ENCODE results near the gene SCNN1B.
"Not testable (repeated sequence)": the region's sequence is repeated elsewhere in the genome, so short reads cannot be mapped to it uniquely, and the experiment has no call there.

Gene SCNN1B

DNA sequence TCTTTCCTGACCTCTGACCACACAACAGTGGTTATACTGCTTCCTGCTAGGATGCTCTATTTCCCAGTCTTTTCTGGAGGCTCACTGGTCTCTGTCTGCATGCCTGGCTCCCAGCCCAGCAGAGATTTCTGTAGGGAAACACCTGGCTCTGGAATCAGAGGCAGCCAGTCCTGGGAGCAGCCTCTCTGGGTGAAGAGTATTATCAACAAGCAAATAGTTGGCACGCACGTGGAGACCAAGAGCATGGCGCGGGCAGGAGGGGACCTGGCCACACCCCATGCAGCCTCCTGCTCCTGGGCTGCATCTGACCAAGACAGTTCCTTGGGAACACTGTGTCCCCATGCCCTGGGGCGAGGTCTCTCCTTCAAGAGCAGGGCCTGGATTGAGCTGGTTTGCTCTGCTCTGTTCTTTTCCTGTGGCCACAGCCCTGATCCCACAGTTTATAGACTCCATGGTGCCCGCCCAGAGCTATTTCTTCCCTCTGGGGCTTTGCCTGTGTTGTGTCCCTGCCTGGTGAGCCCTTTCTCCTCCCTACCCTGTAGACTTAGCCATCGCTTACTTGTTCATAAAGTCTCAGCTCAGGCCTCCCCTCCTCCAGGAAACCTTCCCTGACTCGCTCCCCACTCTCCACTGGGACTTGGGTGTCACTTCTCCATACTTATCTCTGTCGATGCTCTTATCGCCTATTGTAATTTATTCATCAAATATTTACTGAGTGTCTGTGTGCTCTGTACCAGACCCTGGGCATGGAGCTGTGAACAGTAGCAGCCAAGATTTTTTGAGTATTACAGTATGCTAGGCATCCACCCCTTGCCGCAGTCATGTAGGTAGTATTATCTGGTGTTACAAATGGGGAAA, 60.6 kb downstream of the SCNN1B start:
- no peaks in the 10 kb centered on the region for H3K36me3 ChIP-seq (ENCODE audit: control insufficient read depth in 5 of 5, insufficient read depth in 5 of 5, low read length in 5 of 5)
- no peak overlapping the region for H3K4me3 ChIP-seq (ENCODE audit: low read depth in 1 of 5, low read length in 5 of 5)
- H3K9me3 ChIP-seq (ENCODE audit: control insufficient read depth in 5 of 5, low read length in 5 of 5) = no peaks in the 10 kb centered on the region
- H3K27ac ChIP-seq (ENCODE audit: low read depth, low read length) = no peak overlapping the region
- H3K4me1 ChIP-seq (ENCODE audit: control insufficient read depth in 5 of 5, insufficient read depth in 5 of 5, low read length in 5 of 5) = peaks cover 0 to 25% (median 2%) of the 10 kb centered on the region in 5 donors
- no peak overlapping the region for H3K9ac ChIP-seq (ENCODE audit: low read length in 5 of 5)
- peaks cover 0 to 7% (median 0%) of the 10 kb centered on the region in 5 donors for H3K27me3 ChIP-seq (ENCODE audit: control insufficient read depth in 5 of 5, insufficient read depth in 4 of 5, low read length in 5 of 5)

GRCh38 chr16:23365602-23366240, 63.6 kb downstream of the SCNN1B start:
- H3K4me3 ChIP-seq (ENCODE audit: low read depth in 1 of 5, low read length in 5 of 5) = no peak overlapping the region
- H3K4me1 ChIP-seq (ENCODE audit: control insufficient read depth in 5 of 5, insufficient read depth in 5 of 5, low read length in 5 of 5) = peaks cover 0 to 22% (median 0%) of the 10 kb centered on the region in 5 donors
- H3K9me3 ChIP-seq (ENCODE audit: control insufficient read depth in 5 of 5, low read length in 5 of 5) = no peaks in the 10 kb centered on the region
- H3K36me3 ChIP-seq (ENCODE audit: control insufficient read depth in 5 of 5, insufficient read depth in 5 of 5, low read length in 5 of 5) = no peaks in the 10 kb centered on the region
- no peak overlapping the region for H3K27ac ChIP-seq (ENCODE audit: low read depth, low read length)
- peaks cover 0 to 2% (median 0%) of the 10 kb centered on the region in 5 donors for H3K27me3 ChIP-seq (ENCODE audit: control insufficient read depth in 5 of 5, insufficient read depth in 4 of 5, low read length in 5 of 5)
- no peak overlapping the region for H3K9ac ChIP-seq (ENCODE audit: low read length in 5 of 5)

DNA sequence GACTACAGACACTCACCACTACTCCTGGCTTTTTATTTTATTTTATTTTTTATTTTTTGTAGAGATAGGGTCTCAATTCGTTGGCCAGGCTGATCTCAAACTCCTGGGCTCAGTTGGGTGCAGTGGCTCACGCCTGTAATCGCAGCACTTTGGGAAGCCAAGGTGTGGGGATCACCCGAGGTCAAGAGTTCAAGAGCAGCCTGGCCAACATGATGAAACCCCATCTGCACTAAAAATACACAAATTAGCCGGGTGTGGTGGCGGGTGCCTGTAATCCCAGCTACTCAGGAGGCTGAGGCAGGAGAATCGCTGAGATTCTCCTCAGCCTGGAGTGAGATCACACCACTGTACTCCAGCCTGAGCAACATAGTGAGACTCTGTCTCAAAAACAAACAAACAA, 64.2 kb downstream of the SCNN1B start:
- not testable (repeated sequence) for H3K9me3 ChIP-seq (ENCODE audit: control insufficient read depth in 5 of 5, low read length in 5 of 5); H3K9ac ChIP-seq (ENCODE audit: low read length in 5 of 5); H3K36me3 ChIP-seq (ENCODE audit: control insufficient read depth in 5 of 5, insufficient read depth in 5 of 5, low read length in 5 of 5); H3K27ac ChIP-seq (ENCODE audit: low read depth, low read length); H3K4me3 ChIP-seq (ENCODE audit: low read depth in 1 of 5, low read length in 5 of 5); H3K27me3 ChIP-seq (ENCODE audit: control insufficient read depth in 5 of 5, insufficient read depth in 4 of 5, low read length in 5 of 5)
- peaks cover 0 to 22% (median 0%) of the 10 kb centered on the region in 5 donors for H3K4me1 ChIP-seq (ENCODE audit: control insufficient read depth in 5 of 5, insufficient read depth in 5 of 5, low read length in 5 of 5)

- Histone ChIP-seq H3K4me3 (ENCODE audit: low read depth in 1 of 5, low read length in 5 of 5) (no peak overlapping the region), H3K27ac (ENCODE audit: low read depth, low read length) (no peak overlapping the region), H3K4me1 (ENCODE audit: control insufficient read depth in 5 of 5, insufficient read depth in 5 of 5, low read length in 5 of 5) (peaks cover 0 to 16% (median 0%) of the 10 kb centered on the region in 5 donors), H3K9me3 (ENCODE audit: control insufficient read depth in 5 of 5, low read length in 5 of 5) (no peaks in the 10 kb centered on the region), H3K9ac (ENCODE audit: low read length in 5 of 5) (no peak overlapping the region), H3K36me3 (ENCODE audit: control insufficient read depth in 5 of 5, insufficient read depth in 5 of 5, low read length in 5 of 5) (no peaks in the 10 kb centered on the region), H3K27me3 (ENCODE audit: control insufficient read depth in 5 of 5, insufficient read depth in 4 of 5, low read length in 5 of 5) (peaks cover 0 to 6% (median 0%) of the 10 kb centered on the region in 5 donors)
Measured at GRCh38 chr16:23367564-23367963, 65.5 kb downstream of the SCNN1B start.

- H3K36me3 ChIP-seq (ENCODE audit: control insufficient read depth in 5 of 5, insufficient read depth in 5 of 5, low read length in 5 of 5) = no peaks in the 10 kb centered on the region
- H3K4me1 ChIP-seq (ENCODE audit: control insufficient read depth in 5 of 5, insufficient read depth in 5 of 5, low read length in 5 of 5) = peaks cover 0 to 12% (median 0%) of the 10 kb centered on the region in 5 donors
- no peaks in the 10 kb centered on the region for H3K9me3 ChIP-seq (ENCODE audit: control insufficient read depth in 5 of 5, low read length in 5 of 5)
- H3K27me3 ChIP-seq (ENCODE audit: control insufficient read depth in 5 of 5, insufficient read depth in 4 of 5, low read length in 5 of 5) = peaks cover 0 to 6% (median 0%) of the 10 kb centered on the region in 5 donors
- no peak overlapping the region for H3K27ac ChIP-seq (ENCODE audit: low read depth, low read length)
- no peak overlapping the region for H3K4me3 ChIP-seq (ENCODE audit: low read depth in 1 of 5, low read length in 5 of 5)
- H3K9ac ChIP-seq (ENCODE audit: low read length in 5 of 5) = no peak overlapping the region
Measured at GRCh38 chr16:23367988-23368387, 65.9 kb downstream of the SCNN1B start.

- H3K9ac ChIP-seq (ENCODE audit: low read length in 5 of 5) = no peak overlapping the region
- H3K27me3 ChIP-seq (ENCODE audit: control insufficient read depth in 5 of 5, insufficient read depth in 4 of 5, low read length in 5 of 5) = peaks cover 0 to 7% (median 0%) of the 10 kb centered on the region in 5 donors
- H3K4me1 ChIP-seq (ENCODE audit: control insufficient read depth in 5 of 5, insufficient read depth in 5 of 5, low read length in 5 of 5) = peaks cover 0 to 7% (median 0%) of the 10 kb centered on the region in 5 donors
- no peaks in the 10 kb centered on the region for H3K9me3 ChIP-seq (ENCODE audit: control insufficient read depth in 5 of 5, low read length in 5 of 5)
- no peak overlapping the region for H3K4me3 ChIP-seq (ENCODE audit: low read depth in 1 of 5, low read length in 5 of 5)
- H3K27ac ChIP-seq (ENCODE audit: low read depth, low read length) = no peak overlapping the region
- no peaks in the 10 kb centered on the region for H3K36me3 ChIP-seq (ENCODE audit: control insufficient read depth in 5 of 5, insufficient read depth in 5 of 5, low read length in 5 of 5)
Measured at GRCh38 chr16:23368469-23368868, 66.4 kb downstream of the SCNN1B start.

GRCh38 chr16:23369416-23369815, 67.3 kb downstream of the SCNN1B start:
- Histone ChIP-seq H3K9me3 (ENCODE audit: control insufficient read depth in 5 of 5, low read length in 5 of 5) (no peaks in the 10 kb centered on the region), H3K4me3 (ENCODE audit: low read depth in 1 of 5, low read length in 5 of 5) (no peak overlapping the region), H3K27me3 (ENCODE audit: control insufficient read depth in 5 of 5, insufficient read depth in 4 of 5, low read length in 5 of 5) (peaks cover 0 to 8% (median 0%) of the 10 kb centered on the region in 5 donors), H3K4me1 (ENCODE audit: control insufficient read depth in 5 of 5, insufficient read depth in 5 of 5, low read length in 5 of 5) (peaks cover 0 to 6% (median 0%) of the 10 kb centered on the region in 5 donors), H3K36me3 (ENCODE audit: control insufficient read depth in 5 of 5, insufficient read depth in 5 of 5, low read length in 5 of 5) (no peaks in the 10 kb centered on the region), H3K27ac (ENCODE audit: low read depth, low read length) (no peak overlapping the region), H3K9ac (ENCODE audit: low read length in 5 of 5) (no peak overlapping the region)

- H3K27ac ChIP-seq (ENCODE audit: low read depth, low read length) = no peak overlapping the region
- no peaks in the 10 kb centered on the region for H3K4me1 ChIP-seq (ENCODE audit: control insufficient read depth in 5 of 5, insufficient read depth in 5 of 5, low read length in 5 of 5)
- no peaks in the 10 kb centered on the region for H3K9me3 ChIP-seq (ENCODE audit: control insufficient read depth in 5 of 5, low read length in 5 of 5)
- peaks cover 0 to 3% (median 0%) of the 10 kb centered on the region in 5 donors for H3K36me3 ChIP-seq (ENCODE audit: control insufficient read depth in 5 of 5, insufficient read depth in 5 of 5, low read length in 5 of 5)
- no peak overlapping the region for H3K4me3 ChIP-seq (ENCODE audit: low read depth in 1 of 5, low read length in 5 of 5)
- H3K27me3 ChIP-seq (ENCODE audit: control insufficient read depth in 5 of 5, insufficient read depth in 4 of 5, low read length in 5 of 5) = peaks cover 0 to 10% (median 0%) of the 10 kb centered on the region in 5 donors
- no peak overlapping the region for H3K9ac ChIP-seq (ENCODE audit: low read length in 5 of 5)
Measured at GRCh38 chr16:23371368-23371767, 69.3 kb downstream of the SCNN1B start.

GRCh38 chr16:23373436-23374219, 71.5 kb downstream of the SCNN1B start:
- peaks cover 0 to 10% (median 0%) of the 10 kb centered on the region in 5 donors for H3K27me3 ChIP-seq (ENCODE audit: control insufficient read depth in 5 of 5, insufficient read depth in 4 of 5, low read length in 5 of 5)
- no peak overlapping the region for H3K4me3 ChIP-seq (ENCODE audit: low read depth in 1 of 5, low read length in 5 of 5)
- peaks cover 0 to 3% (median 0%) of the 10 kb centered on the region in 5 donors for H3K36me3 ChIP-seq (ENCODE audit: control insufficient read depth in 5 of 5, insufficient read depth in 5 of 5, low read length in 5 of 5)
- no peak overlapping the region for H3K27ac ChIP-seq (ENCODE audit: low read depth, low read length)
- H3K9ac ChIP-seq (ENCODE audit: low read length in 5 of 5) = no peak overlapping the region
- no peaks in the 10 kb centered on the region for H3K9me3 ChIP-seq (ENCODE audit: control insufficient read depth in 5 of 5, low read length in 5 of 5)
- no peaks in the 10 kb centered on the region for H3K4me1 ChIP-seq (ENCODE audit: control insufficient read depth in 5 of 5, insufficient read depth in 5 of 5, low read length in 5 of 5)

Data from subcutaneous abdominal adipose tissue (tissue), 5 donors.